Stimulated activated CD4-positive, alpha-beta T cell treated with anti-CD3 and anti-CD28 coated beads, Interleukin-2, amount 100 ng/mL, for 24 hours (primary cell): ENCODE data around the gene KIF9.
"Not testable (repeated sequence)": the region's sequence is repeated elsewhere in the genome, so short reads cannot be mapped to it uniquely, and the experiment has no call there.

ENCODE experiments used
- DNase-seq, 2 donors: peaks; one replicate each; pipeline ENCODE4 v3.0.0-alpha.2; 2020

KIF9 gene

DNA sequence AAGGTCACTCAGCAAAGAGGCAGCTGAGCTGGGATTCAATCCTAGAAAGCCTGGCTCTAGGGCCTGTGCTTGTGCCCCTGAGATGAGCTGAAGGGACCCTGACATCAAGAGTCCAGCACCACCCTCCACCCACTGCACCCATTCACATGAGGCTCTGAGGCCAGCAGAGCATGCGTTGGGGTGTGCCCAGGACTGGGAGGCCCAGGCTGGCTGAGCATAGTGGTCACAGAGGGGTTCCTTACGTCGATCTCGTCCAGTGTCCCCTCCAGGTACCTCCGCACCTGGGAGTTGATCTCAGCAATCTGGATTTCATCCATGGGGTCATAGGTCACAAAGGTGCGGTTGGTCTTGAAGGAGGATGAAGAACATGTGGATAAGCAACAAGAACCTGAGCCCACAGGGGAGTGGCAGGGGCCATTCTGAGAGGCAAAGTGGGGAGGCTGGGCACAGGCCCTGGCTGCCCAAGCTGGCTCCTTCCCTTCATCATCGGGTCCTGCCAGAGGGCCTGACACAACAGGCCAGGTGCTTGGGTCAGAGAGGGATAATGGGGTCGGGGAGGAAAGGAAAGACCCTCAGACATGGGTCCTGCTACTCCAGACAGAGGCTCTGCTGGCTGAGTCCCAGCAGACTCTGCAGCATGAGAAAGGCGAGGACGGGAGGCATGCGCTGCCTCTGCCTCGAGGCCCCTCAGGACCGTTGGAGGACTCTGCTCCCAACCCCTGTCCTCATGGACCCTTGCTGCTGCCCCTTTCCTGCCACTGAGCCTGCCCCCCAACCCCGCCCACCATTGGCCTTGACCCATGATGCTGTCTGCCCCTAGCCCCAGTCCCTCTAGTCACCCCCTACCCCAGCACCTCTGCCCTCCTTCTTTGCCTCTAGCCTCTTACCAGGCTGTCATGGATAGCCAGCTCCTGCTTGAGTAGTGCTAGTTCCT lies 35.2 kb downstream of the KIF9 start:
- no peak for DNase-seq

DNA sequence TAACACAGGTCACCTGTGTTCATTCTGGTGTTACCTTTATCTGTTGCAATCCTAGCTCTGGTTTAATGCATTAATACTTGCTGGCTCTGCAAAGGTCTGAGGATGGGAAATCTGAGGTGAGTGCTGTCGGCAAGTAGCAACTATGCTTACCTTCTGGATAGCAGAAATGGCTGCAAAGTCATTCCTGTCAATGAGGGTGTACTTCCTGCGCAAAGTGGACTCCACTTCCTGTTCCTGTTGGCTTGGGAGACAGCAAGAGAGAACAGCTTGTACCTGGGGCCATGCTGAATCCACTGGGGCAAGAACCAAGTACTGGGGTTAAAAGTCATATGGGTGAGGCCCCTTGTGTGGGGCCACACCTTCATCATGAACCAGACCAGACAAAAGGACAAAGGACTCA lies 37.3 kb downstream of the KIF9 start:
- DNase-seq: no peak

DNA sequence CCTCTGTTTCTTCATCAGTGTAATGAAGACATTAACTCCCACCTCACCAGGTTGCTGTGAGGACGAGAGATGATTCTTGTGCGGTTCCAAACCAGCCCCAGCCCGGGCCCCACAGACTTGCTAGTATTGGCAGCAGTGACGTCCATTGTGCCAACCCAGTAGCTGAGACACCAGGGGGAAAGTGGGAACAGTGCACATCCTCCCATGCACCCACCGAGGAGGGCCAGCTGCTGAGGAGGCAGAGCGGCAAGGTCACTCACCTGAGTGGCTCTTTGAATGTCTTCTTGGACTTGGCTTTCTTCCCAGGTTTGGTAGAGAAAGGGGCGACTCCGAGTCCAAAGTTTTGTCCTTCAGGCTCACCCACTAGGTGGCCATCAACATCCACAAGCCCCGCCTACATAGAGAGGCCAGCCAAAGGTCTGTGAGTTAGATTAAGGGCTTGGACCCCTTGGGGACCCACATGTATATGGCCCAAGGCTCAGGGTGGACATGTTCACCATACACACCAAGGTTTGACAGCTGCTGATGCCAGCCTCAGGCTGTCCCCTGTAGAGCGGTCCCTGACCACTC lies 38.0 kb downstream of the KIF9 start:
- DNase-seq: no peak

DNA sequence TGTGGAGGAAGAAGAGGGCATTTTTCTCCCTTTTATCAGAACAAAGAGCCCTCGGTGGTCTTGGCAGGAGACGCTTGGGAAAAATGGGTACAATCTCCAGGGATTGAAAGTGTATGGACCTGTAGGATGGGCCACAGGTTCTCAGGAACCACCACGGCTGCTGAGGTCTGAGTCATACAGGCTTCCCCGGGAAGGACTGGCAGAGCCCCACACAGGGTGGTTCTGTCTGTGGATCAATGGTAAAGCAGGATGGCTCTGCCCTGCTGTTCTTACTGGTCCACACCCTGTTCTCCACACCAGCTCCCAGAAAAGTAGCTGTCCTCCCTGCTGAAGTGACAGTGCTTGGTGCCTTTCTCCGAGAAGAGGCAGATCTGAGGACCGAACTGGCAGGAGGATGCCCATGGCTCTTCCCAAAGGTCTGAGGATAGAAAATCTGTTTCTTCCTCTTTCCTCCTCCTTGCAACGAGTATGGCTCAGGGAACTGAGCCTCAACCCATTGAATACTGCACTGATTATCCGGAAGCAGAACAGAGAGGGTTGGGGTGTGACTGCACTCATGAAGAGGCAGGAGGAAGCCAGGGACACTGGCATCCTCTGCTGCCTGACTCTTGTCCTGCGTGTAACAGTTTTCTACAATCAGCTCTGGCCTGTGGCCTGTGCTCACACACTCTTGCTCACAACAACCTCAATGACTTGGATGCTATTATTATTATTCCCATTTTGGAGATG lies 39.0 kb downstream of the KIF9 start:
- no peak for DNase-seq

DNA sequence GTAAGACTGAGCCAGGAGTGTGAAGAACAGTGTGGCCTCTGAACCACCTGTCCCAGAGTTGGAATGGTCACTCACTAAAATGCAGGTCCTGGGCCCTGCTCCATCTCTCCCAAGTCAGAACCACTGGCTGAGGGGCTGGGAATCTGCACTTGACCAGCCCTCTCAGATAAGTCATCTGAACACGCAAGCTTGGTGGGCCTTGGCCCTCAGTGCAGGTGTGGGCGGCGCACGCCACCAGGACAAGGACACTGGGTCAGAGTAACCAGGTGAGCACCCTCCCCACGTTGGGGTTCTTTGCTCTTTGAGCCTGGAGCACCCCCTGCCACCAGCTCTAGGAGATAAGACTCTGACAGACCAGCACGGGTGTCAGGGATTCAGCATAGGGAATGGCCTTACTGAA lies 42.7 kb downstream of the KIF9 start:
- DNase-seq: no peak

DNA sequence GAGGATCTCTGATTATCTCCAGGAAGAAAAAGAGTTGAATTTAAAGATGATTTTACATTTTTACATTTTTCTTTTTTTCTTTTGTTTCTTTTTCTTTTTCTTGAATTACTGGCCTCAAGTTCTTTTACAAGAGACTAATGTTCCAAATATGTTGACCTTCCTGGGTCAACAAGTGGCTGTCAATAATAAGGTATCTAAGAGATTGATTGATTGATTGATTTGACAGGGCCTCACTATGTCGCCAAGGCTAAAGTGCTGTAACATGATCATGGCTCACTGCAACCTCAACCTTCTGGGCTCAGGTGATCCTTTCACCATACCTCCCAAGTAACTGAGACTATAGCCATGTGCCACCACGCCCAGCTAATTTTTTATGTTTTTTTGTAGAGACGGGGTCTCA lies 44.6 kb downstream of the KIF9 start:
- no peak for DNase-seq

DNA sequence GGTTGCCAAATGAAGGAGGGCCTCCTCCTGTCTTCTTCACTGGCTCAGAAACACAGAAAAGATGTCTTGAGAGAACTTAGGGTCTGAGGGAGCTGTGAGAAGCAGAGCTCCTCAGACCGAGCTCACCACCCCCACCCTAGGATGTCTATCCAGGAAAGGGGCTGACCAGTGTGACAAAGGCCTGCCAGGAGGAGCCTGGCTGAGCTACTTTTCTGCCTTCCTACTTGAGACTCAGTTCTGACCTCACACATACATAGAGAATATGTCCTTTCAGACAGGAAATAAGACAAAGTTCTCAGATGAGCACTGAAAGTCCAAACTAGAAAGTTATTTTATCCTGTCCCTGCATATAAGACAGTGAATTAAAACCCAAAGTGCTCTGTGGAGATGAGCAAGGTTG lies 54.5 kb downstream of the KIF9 start:
- DNase-seq: no peak

DNA sequence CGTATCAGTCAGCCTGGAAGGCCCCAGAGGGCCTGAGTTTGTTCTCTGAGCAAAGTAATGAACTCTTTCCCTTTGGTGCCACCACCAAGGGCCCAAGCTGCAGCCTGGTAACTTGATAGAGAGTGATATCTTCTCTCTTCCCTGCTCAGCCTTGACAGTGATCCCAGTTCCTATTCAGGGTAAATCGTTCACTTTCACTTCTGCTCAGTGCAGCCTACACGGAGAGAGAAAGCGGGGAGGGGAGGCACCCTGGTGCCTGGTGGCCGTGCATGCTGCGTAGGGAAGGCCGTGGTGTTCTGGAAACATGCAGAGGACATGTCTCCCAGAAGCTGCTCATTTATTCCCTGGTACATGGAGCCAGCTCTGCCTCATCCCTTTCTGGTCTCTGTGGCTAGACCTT lies 54.9 kb downstream of the KIF9 start:
- no peak for DNase-seq

DNA sequence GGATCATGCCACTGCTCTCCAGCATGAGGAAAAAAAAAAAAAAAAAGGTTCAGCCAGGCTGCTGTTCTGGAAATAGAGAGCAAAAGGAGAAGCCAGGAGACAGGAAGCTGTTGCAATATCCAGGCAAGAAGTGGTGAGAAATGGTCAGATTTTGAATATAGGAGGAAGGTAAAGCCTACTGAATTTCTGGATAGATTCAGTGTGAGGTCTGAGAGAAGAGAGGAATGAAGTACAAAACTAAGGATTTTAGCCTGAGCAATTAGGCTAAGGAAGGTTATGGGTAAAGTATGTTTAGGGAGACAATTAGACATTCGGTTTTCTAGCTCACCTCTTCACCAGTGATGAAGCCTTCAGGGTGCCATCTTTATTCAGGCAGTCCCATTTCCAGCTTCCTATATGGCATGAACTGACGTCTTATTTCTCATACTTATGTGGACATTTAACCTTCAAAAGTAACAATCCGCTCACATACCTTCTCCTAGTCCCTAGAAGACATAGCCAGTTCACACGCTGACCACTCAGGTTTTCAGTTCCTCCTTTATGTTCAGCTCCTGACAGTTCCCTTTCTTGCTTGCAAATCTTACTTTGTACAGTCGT lies 57.2 kb downstream of the KIF9 start:
- DNase-seq: no peak

DNA sequence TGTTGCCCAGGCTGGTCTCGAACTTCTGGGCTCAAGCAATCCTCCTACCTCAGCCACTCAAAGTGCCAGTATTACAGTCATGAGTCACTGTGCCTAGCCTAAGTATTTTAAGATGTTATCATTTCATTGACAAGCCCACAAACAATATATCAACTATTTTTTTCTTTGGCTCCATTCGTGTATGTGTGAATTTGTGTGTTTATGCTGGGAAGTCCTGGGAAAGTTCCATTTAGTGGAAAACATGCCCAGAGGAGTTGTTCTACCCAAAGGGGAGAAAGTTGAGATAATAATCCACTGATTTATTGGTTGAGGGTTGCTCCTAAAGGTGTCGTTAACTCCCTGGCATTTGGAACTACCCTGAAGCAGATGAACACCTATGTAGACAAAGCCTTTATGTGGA lies 58.8 kb downstream of the KIF9 start:
- DNase-seq: no peak

DNA sequence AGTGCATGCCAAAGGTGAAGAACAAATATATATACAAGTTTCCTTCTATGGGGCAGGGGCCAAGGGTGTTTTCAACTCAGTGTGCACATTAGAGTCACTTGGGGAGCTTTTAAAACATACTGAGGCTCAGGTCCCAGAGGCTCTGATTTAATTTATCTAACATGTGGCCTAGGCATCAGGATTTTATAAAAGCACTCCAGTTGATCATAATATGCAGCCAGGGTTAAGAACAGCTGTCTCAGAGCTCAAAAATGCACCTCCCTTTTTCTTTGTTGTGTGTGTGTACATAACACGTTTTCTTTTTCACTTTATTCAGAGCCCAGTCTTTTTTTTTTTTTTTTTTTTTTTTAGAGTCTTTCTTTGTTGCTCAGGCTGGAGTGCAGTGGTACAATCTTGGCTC lies 60.8 kb downstream of the KIF9 start:
- no peak for DNase-seq

DNA sequence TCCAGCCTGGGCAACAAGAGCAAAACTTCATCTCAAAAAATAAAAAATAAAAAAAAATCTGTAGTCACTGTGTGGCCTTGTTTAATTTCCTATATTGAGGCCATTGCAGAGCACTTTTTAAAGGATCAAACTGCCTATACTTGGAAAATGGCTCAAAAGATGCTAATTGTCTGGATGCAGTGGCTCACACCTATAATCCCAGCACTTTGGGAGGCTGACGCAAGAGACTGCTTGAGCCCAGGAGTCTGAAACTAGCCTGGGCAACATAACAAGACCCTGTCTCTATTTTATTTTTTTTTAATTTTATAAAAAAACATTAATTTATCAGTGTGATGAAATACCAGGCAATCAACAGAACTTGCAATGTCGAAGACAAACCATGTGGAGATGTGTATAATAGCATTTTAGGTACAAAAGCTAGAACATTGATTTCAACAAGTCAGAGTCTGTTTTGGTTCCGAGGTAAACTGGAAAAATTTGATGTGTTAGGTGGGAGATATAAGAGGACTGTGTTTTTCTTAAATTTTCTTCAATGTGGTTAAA lies 71.7 kb downstream of the KIF9 start:
- DNase-seq: no peak

DNA sequence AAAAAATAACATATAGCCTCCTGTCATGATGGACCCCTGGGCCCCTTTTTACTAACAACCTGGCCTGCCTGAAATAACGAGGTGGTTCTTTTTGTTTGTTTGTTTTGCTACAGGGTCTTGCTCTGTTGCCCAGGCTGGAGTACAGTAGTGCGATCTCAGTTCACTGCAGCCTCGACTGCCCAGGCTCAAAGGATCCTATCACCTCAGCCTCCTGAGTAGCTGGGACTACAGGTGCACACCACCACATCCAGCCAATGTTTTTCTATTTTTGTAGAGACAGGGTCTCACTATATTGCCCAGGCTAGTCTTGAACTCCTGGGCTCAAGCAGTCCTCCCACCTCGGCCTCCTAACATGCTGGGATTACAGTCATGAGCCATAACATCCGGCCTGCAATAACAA lies 76.6 kb downstream of the KIF9 start:
- not testable (repeated sequence) for DNase-seq

DNA sequence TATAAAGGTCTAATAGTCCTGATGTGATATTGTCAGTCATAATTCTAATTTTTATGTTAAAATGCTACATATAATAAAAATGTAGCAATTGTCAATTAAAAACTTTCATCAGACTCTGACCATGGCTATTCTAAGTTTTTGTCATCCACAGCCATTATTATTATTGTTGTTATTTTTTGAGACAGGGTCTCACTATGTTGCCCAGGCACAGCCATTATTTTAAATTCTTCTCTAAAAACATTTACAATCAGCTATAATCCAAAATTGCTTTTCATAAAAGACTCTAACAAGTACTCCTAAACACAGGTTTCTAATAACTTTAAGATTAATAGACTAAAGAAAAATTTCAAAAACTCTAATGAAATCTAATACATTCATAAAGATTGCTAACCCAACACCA lies 77.7 kb downstream of the KIF9 start:
- no peak for DNase-seq

DNA sequence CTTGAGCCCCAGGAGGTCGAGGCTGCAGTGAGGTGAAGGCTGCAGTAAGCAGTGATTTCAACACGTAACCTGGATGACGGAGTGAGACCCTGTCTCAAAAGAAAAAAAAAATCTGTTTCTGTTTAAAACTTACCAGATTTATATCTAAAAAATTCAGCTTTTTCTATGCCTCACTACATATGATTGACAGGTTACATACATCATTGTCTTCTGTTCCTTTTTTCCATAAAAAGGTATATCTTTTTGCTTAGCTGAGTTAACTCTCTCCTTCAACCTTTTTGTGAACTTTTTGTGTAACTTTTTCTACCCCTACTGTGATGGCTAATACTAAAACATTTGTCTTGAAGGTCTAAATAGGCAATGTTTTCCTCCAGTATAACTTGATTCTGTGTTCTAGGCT lies 80.1 kb downstream of the KIF9 start:
- DNase-seq: no peak

DNA sequence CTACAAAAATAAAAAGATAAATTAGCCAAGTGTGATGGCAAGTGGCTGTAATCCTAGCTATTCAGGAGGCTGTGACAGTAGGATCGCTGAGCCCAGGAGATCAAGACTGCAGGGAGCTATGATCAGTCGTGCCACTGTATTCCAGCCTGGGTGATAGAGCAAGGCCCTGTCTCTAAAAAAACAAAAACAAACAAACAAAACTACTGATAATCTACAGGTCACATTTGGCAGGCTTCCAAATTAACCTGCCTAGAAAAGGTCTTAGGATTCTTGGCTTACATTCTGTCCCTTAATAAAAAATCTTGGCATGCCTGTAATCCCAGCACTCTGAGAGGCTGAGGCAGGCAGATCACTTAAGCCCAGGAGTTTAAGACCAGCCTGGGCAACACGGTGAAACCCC lies 85.3 kb downstream of the KIF9 start:
- DNase-seq: no peak

DNA sequence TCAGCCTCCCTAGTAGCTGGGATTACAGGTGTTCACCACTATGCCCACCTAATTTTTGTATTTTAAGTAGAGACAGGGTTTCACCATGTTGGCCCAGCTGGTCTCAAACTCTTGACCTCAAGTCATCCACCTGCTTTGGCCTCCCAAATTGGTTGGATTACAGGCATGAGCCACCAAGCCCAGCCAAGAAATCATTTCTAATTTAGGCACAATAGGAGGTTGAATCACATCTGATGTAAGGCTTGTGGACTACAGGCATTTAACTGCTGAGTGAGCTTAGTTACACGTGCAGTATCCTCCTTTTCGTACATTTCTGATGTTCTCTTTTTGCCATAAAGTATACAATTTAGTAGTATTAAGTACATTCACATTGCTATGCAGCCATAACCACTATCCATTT lies 87.6 kb downstream of the KIF9 start:
- DNase-seq: no peak

DNA sequence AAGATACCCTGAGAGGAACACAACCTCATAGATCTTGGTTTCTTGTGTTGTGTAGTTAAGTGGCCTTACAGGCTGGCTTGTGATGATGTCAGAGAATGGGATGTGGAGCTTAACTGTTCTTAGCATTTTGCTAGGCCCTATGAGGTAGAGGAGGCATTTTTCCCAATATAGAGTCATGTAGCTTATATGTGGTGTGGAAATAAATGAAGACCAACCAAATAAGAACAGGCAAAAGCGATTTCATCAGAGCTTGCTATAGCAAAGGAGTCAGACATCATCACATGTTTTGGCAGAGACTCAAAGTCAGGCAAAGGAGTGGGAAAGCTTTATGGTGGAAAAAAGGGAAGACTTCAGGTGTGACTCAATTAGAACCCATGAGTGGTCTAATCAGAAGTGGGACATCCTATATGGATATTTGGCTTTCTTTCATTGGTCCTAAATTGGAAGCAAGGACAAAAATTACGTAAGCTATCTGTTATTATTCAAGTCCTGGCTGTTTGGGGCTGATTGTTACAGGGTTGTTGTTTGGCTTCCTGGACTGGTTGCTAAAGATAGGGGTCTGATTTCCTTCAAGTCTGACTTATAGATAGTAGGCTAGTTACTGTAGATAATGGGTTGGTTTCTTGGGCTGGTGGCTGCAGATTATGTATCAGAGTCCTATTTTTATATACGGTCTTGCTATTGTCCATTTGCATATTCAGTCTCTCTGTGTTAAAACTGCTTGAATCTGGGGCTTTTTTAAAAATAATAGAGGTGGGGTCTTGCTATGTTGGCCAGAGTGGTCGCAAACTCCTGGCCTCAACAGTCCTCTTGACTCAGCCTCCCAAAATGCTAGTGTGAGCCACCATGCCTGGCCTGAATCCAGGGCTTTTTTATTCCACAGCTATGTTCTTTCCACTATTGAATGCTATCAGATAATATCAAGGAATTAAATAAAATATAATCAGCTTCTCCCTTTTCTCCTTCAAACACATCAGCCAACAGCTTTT lies 88.4 kb downstream of the KIF9 start:
- no peak for DNase-seq

DNA sequence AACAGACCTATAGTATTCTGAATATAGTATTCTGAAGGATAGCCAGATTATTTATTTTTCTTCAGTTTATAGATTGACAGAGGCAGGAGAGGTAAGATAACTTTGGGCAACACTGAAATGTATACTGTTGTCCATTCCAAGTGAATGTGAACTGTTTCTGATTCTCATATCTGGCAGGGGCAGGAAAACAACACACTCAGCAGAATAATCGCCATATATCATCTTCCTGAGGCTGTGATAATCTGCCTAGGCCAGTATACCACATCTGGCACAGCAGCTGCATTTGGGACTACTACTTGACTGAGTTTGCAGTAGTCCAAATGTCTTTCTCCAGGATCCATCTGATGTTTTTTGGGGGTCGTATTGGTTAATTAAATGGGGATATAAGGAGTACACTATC lies 96.3 kb downstream of the KIF9 start:
- no peak for DNase-seq

DNA sequence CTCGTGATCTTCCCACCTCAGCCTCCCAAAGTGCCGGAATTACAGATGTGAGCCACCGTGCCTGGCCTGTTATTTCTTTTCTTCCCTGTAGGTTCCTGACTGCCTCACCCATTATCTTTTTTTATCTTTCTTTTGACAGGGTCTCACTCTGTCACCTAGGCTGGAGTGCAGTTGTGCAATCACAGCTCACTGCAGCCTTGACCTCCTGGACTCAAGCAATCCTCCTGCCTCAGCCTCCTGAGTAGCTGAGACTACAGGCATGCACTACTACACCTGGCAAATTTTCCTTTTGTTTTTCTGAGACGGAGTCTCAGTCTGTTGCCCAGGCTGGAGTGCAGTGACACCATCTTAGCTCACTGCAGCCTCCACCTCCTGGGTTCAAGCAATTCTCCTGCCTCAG lies 100.9 kb downstream of the KIF9 start:
- not testable (repeated sequence) for DNase-seq

DNA sequence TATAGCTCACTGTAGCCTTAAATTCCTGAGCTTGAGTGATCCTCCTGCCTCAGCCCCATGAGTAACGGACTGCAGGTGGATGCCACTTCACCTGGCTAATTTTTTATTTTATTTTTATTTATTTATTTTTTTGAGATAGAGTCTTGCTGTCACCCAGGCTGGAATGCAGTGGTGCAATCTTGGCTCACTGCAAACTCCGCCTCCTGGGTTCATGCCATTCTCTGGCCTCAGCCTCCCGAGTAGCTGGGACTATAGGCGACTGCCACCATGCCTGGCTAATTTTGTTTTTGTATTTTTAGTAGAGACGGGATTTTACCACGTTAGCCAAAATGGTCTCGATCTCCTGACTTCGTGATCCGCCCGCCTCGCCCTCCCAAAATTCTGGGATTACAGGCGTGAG lies 102.6 kb downstream of the KIF9 start:
- DNase-seq: not testable (repeated sequence)
